Activated CD8-positive, alpha-beta T cell treated with anti-CD3 and anti-CD28 coated beads for 36 hours (primary cell): Measurements from ENCODE around the gene TMEM14B. TPM values are rescaled to one million over a fixed set of nuclear protein-coding genes. Genes with fewer than 3 reads are reported as not detected.

ENCODE experiments used
- ATAC-seq: fragments of 200-7000 bp; cut with Tn5 transposase; one replicate; pipeline ENCODE4 v1.10.0; 2021; ENCODE audit warnings: mild to moderate bottlenecking, moderate library complexity
- CTCF ChIA-PET: fragments of 350-600 bp; sonication (Branson Sonifier 250); formaldehyde crosslinking; loops from one replicate; lab custom pipeline; 2021; ENCODE audit warnings: antibody characterized with exemption; lab: Charles Lee
- POLR2A ChIA-PET: fragments of 350-600 bp; sonication (Branson Sonifier 250); formaldehyde crosslinking; loops from one replicate; lab custom pipeline; 2021; ENCODE audit warnings: antibody characterized with exemption; lab: Charles Lee
- DNase-seq: peaks from one replicate; pipeline ENCODE4 v3.0.0-alpha.2; 2020
- H3K27ac Mint-ChIP-seq: one replicate; pipeline ENCODE4 v1.8.0; 2021; ENCODE audit warnings: mild to moderate bottlenecking, mixed read lengths
- H3K27me3 Mint-ChIP-seq: one replicate; pipeline ENCODE4 v1.8.0; 2021; ENCODE audit warnings: mixed read lengths
- H3K36me3 Mint-ChIP-seq: one replicate; pipeline ENCODE4 v1.8.0; 2021; ENCODE audit warnings: low read depth, mixed read lengths
- H3K4me1 Mint-ChIP-seq: one replicate; pipeline ENCODE4 v1.8.0; 2021; ENCODE audit warnings: low read depth, mixed read lengths
- H3K4me3 Mint-ChIP-seq: one replicate; pipeline ENCODE4 v1.8.0; 2021; ENCODE audit warnings: mild to moderate bottlenecking, moderate library complexity, mixed read lengths
- H3K9me3 Mint-ChIP-seq: one replicate; pipeline ENCODE4 v1.8.0; 2021; ENCODE audit warnings: mixed read lengths
- intact Hi-C: fragments of 100-400 bp; cut with micrococcal nuclease; formaldehyde crosslinking; loops from one replicate; pipeline ENCODE4 v1.10.0; 2022
- total RNA-seq, 2 experiments: library from RNA; stranded (reverse); gene quantifications; one replicate each; pipeline ENCODE4 v1.2.3, GENCODE V29; 2021
- TF ChIP-seq, protein P1 (sequence below): fragments of 200-600 bp; IDR thresholded peaks from one replicate; pipeline ENCODE4 v1.8.0; 2022; ENCODE audit warnings: antibody characterized with exemption, mild to moderate bottlenecking

The TMEM14B gene
- 10 to 100 TPM; 92.1 to 94.2 TPM for total RNA-seq

DNA sequence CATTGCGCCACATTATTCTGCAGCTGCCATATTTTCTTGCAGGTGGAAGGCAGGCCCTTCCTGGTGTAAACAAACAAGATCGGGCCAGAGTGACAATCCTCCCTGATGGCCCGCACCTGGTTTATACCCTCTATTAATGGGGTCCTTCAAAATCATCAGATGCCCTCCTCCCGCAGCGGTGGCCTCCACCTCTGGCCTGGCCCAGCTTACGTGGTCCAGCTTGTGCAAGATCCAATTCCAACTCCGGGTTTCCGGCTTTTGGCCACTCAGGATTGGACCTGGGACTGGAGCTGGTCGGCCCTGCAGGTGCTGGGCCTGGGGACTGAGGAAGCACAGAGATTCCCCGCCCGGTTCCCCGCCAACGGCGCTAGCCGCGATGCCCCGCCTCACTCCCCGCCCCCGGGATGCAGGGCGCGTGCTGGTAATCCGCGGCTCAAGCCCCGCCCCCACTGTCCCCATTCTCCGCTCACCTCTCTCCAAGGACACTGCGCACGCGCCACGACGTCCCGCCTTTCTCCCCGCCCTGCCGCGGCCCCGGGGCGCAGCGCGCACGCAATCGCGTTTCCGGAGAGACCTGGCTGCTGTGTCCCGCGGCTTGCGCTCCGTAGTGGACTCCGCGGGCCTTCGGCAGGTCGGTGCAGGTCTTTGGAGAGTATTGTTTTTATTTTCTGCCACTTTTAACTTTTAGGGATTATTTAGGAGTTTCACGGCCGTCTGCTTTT lies at the start of gene TMEM14B:
Gene TMEM14B, plus strand, starts transcription at position 555 of the 722 bp plus-strand sequence. CDS start 1,441 bp downstream, outside the sequence.
- Mint-ChIP-seq H3K27ac (peak within 1 kb of the TSS; percentile 95), H3K36me3 (peaks cover 24% of the 10 kb centered on the region), H3K9me3 (no peaks in the 10 kb centered on the region), H3K4me1 (peaks cover 42% of the 10 kb centered on the region), H3K27me3 (no peaks in the 10 kb centered on the region), H3K4me3 (peak within 1 kb of the TSS; percentile 95)
- peak; percentile 100 for DNase-seq
- POLR2A ChIA-PET, result interaction anchor here (1.0 to 3.2 kb wide), 12 partner anchors 9 to 91 kb away, joined by 3 to 20 read pairs (median 4); partner anchors contain the start of genes C6orf52, MAK, PAK1IP1 and TMEM14C
- intact Hi-C loops, result loop anchor here (2.0 kb wide), 1 partner anchor 53 kb away; the partner anchor contains the start of genes C6orf52 and PAK1IP1
- CTCF ChIA-PET, result interaction anchor here (0.8 to 1.8 kb wide), 6 partner anchors 11 to 346 kb away, joined by 3 to 4 read pairs (median 3); partner anchors contain the start of gene SMIM13
- TF ChIP-seq, protein P1, sequence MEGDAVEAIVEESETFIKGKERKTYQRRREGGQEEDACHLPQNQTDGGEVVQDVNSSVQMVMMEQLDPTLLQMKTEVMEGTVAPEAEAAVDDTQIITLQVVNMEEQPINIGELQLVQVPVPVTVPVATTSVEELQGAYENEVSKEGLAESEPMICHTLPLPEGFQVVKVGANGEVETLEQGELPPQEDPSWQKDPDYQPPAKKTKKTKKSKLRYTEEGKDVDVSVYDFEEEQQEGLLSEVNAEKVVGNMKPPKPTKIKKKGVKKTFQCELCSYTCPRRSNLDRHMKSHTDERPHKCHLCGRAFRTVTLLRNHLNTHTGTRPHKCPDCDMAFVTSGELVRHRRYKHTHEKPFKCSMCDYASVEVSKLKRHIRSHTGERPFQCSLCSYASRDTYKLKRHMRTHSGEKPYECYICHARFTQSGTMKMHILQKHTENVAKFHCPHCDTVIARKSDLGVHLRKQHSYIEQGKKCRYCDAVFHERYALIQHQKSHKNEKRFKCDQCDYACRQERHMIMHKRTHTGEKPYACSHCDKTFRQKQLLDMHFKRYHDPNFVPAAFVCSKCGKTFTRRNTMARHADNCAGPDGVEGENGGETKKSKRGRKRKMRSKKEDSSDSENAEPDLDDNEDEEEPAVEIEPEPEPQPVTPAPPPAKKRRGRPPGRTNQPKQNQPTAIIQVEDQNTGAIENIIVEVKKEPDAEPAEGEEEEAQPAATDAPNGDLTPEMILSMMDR, result no peak
- peak; percentile 99 for ATAC-seq

DNA sequence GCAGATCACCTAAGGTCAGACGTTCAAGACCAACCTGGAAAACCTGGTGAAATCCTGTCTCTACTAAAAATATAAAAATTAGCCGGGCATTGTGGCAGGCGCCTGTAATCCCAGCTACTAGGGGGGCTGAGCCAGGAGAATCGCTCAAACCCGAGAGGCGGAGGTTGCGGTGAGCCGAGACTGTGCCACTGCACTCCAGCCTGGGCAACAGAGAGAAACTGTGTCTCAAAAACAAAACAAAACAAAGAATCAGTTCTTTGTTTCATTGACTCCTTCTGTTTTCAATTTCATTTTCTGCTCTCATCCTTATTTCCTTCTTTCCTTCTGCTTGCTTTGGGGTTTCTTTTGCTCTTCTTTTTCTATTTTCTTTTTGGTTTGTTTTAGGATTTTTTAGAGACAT lies 33.6 kb upstream of the TMEM14B start:
- Mint-ChIP-seq H3K27me3 (no peaks in the 10 kb centered on the region), H3K4me3 (no peak overlapping the region), H3K9me3 (peaks cover 6% of the 10 kb centered on the region), H3K27ac (peak overlapping the region; percentile 49), H3K36me3 (peaks cover 13% of the 10 kb centered on the region), H3K4me1 (peaks cover 6% of the 10 kb centered on the region)
- TF ChIP-seq, protein P1, result no peak
- POLR2A ChIA-PET, result no interaction called here
- CTCF ChIA-PET, result no interaction called here
- ATAC-seq (no peak), DNase-seq (no peak)
- intact Hi-C loops, result no loop called here

- Mint-ChIP-seq H3K4me3 (peak overlapping the region; percentile 91), H3K27me3 (no peaks in the 10 kb centered on the region), H3K27ac (peak overlapping the region; percentile 88), H3K36me3 (peaks cover 11% of the 10 kb centered on the region), H3K9me3 (peaks cover 17% of the 10 kb centered on the region), H3K4me1 (peaks cover 31% of the 10 kb centered on the region)
- DNase-seq (peak; percentile 75), ATAC-seq (peak; percentile 19)
- POLR2A ChIA-PET, result interaction anchor here (0.8 to 1.8 kb wide), 5 partner anchors 9 to 191 kb away, joined by 3 to 11 read pairs (median 3); partner anchors contain the start of genes C6orf52 and PAK1IP1
- TF ChIP-seq, protein P1, result no peak
- intact Hi-C loops, result no loop called here
- CTCF ChIA-PET, result interaction anchor here (0.7 to 1.6 kb wide), 4 partner anchors 9 to 241 kb away, joined by 3 to 7 read pairs (median 4); partner anchors contain the start of genes C6orf52 and PAK1IP1
These were observed 28.2 kb upstream of the TMEM14B start for GRCh38 chr6:10719296-10719963.

DNA sequence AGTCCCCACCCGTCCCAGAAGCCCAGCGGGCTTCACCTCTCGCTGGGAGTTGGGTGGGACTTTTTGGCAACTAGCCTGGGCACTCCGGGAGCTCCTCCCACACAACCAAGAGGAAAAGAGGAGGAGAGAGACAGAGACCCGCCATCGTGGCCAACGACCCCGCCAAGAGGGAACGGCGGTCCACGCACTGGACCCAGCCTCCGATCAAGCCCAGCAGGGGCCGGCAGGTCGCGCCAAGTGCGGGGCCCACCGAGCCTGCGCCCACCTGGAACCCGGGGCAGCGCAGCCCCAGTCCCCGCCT lies 27.7 kb upstream of the TMEM14B start:
- no peaks in the 10 kb centered on the region for H3K27me3 Mint-ChIP-seq
- TF ChIP-seq, protein P1, result no peak
- intact Hi-C loops, result no loop called here
- DNase-seq (no peak), ATAC-seq (no peak)
- ChIA-PET CTCF (interaction anchor here (0.7 to 1.6 kb wide), 4 partner anchors 9 to 241 kb away, joined by 3 to 7 read pairs (median 4); partner anchors contain the start of genes C6orf52 and PAK1IP1), POLR2A (interaction anchor here (1.0 to 1.8 kb wide), 4 partner anchors 9 to 29 kb away, joined by 3 to 11 read pairs (median 3); partner anchors contain the start of genes C6orf52 and PAK1IP1)
- peak overlapping the region; percentile 88 for H3K27ac Mint-ChIP-seq
- H3K4me3 Mint-ChIP-seq, result peak overlapping the region; percentile 91
- H3K36me3 Mint-ChIP-seq, result peaks cover 11% of the 10 kb centered on the region
- peaks cover 17% of the 10 kb centered on the region for H3K9me3 Mint-ChIP-seq
- peaks cover 34% of the 10 kb centered on the region for H3K4me1 Mint-ChIP-seq
